ENCODE data around the gene ODAD3.

- TF ChIP-seq CTCF (IDR thresholded peaks at IDR 0.05) (no peak), POLR2A (IDR thresholded peaks at IDR 0.05) (no peak)
Observed at GRCh38 chr19:11425719-11426457, 9.0 kb downstream of the ODAD3 start.
